Upper lobe of right lung (tissue), 1 donor: Measurements from ENCODE around the gene SIM2. TPM values are rescaled to one million over a fixed set of nuclear protein-coding genes. Genes with fewer than 3 reads are reported as not detected.

Experiments used
- ATAC-seq: fragments of 200-7000 bp; cut with Tn5 transposase; one replicate; pipeline ENCODE4 v1.9.1; 2020; ENCODE audit warnings: mild to moderate bottlenecking, moderate library complexity
- DNase-seq: peaks from one replicate; pipeline ENCODE4 v3.0.0-alpha.2; 2020
- H3K27ac ChIP-seq: fragments of 200-600 bp; one replicate; pipeline ENCODE4 v1.8.0; 2022
- H3K27me3 ChIP-seq: fragments of 200-600 bp; one replicate; pipeline ENCODE4 v1.8.0; 2022; ENCODE audit warnings: mild to moderate bottlenecking
- H3K36me3 ChIP-seq: fragments of 200-600 bp; one replicate; pipeline ENCODE4 v1.8.0; 2022
- H3K4me1 ChIP-seq: fragments of 200-600 bp; one replicate; pipeline ENCODE4 v1.8.0; 2022
- H3K4me3 ChIP-seq: fragments of 200-600 bp; one replicate; pipeline ENCODE4 v1.8.0; 2022; ENCODE audit warnings: mild to moderate bottlenecking
- H3K9me3 ChIP-seq: fragments of 200-600 bp; one replicate; pipeline ENCODE4 v1.8.0; 2022
- CTCF ChIP-seq: fragments of 200-600 bp; IDR thresholded peaks from one replicate; pipeline ENCODE4 v1.8.0; 2022; ENCODE audit warnings: antibody characterized with exemption
- intact Hi-C: fragments of 100-400 bp; cut with DNase I; formaldehyde crosslinking; loops from one replicate; pipeline ENCODE4 v1.11.0; 2022
- total RNA-seq: library from RNA; stranded (reverse); fragmentation: NEBNext Ultra II Directional; extraction: Animal tissue kit (Norgen Biotek cat#: 25700); gene quantifications from one replicate; pipeline ENCODE4 v1.2.1, GENCODE V29; 2021
- donor health status: DM: no; HTN: yes; CAD: no; lungs with severe emphysema.

The SIM2 gene
- total RNA-seq, 1 donor from 2014 or later: not detected

DNA sequence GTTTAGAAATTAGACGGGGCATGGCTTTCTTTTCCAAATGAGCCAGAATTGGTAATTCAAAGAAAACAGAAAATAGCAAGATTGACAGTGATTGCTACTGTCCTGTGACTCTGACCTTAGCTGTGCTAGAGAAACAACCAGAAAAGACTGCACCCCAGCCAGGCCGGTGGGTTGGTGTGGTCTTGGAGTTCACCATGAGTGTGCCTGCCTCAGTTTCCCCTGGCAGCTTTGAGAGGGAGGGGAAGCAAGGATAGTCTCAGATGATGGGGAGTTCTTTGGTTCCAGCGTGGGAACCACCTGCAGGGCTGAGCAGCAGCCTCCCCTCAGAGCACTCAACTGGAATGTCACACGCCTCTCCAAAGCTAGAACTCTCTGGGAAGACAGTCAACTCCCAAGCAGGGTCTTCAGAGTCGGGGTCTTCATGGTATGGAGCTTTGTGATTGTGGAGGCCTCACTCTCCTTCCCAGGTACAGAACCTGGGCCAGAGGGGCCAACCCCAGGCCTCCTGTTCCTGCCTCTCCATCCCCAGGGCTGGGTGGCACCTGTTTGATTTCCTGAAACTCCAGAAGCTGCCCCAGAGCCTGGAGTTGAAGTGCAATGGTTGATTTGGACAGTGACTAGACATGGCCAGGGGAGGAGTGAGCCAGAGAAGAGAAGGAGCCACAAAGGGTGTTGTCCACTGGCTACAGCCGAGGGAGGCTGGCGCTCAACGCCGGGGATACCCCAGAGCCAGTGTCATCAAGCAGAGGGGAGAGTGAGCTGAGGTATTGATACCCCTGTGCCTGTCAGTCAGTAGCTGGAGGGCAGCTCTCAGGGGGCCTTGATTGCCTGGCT is 35.7 kb downstream of the SIM2 start:
- no peak for TF ChIP-seq CTCF
- Histone ChIP-seq H3K9me3 (no peaks in the 10 kb centered on the region), H3K27ac (no peak overlapping the region), H3K36me3 (no peaks in the 10 kb centered on the region), H3K4me3 (no peak overlapping the region), H3K27me3 (peaks cover 13% of the 10 kb centered on the region), H3K4me1 (no peaks in the 10 kb centered on the region)
- intact Hi-C loops: no loop called here
- ATAC-seq (no peak), DNase-seq (no peak)

DNA sequence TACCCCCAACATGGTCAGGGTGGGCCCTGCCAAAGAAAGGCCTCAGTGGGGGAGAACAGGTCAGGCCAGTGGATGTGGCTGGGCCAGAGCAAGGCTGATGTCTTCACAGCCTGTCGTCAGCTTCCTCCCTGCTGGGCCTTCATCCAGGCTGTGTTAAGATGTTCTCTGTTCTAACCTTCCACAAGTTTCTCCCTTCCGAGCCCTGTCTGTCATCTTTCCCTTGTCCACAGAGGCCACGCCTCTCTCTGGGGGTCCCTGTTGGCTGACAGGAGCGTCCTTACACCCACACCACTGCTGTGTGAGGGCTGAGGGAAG is 36.2 kb downstream of the SIM2 start:
- peaks cover 13% of the 10 kb centered on the region for H3K27me3 ChIP-seq
- no peaks in the 10 kb centered on the region for H3K9me3 ChIP-seq
- H3K27ac ChIP-seq: no peak overlapping the region
- intact Hi-C loops: no loop called here
- no peak for ATAC-seq
- H3K4me1 ChIP-seq: no peaks in the 10 kb centered on the region
- TF ChIP-seq CTCF: no peak
- H3K36me3 ChIP-seq: no peaks in the 10 kb centered on the region
- no peak overlapping the region for H3K4me3 ChIP-seq
- DNase-seq: no peak

DNA sequence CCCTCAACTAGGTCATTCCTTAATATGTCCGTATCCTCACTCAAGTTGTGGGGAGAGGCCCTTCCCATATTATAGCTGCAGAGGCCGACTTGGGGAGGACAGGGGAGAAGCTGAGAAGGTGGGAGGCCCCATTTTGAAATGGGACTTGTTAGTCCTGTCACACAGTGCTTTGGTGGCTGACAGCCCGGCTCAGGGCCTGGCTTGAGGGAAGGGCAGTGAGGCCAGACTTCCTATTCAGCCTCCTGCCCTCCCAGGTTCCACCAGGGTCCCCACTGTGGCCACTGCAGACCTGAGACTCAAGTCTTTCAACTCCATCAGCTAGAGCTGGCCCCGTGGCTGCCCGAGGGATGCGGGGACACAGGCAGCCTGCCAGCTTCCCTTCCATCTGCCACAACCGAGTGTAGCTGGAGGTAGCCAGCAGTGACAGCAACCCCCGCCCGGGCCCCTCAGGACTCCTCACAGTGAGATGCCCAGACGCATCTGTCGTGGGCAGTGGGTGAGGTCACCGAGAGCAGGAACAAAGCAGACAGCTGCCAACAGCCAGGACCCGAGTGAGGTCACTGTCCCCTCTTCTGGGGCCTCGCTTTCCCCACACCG is 36.9 kb downstream of the SIM2 start:
- H3K27ac ChIP-seq: no peak overlapping the region
- ATAC-seq (no peak), DNase-seq (no peak)
- TF ChIP-seq CTCF: no peak
- H3K4me1 ChIP-seq: no peaks in the 10 kb centered on the region
- H3K9me3 ChIP-seq: no peaks in the 10 kb centered on the region
- intact Hi-C loops: no loop called here
- peaks cover 13% of the 10 kb centered on the region for H3K27me3 ChIP-seq
- H3K36me3 ChIP-seq: no peaks in the 10 kb centered on the region
- no peak overlapping the region for H3K4me3 ChIP-seq

- Histone ChIP-seq H3K36me3 (no peaks in the 10 kb centered on the region), H3K4me1 (no peaks in the 10 kb centered on the region), H3K9me3 (no peaks in the 10 kb centered on the region), H3K27me3 (peaks cover 9% of the 10 kb centered on the region), H3K4me3 (no peak overlapping the region), H3K27ac (no peak overlapping the region)
- TF ChIP-seq CTCF: no peak
- intact Hi-C loops: no loop called here
- DNase-seq (no peak), ATAC-seq (no peak)
Observed at GRCh38 chr21:36738489-36739126, 39.7 kb downstream of the SIM2 start.

- H3K4me1 ChIP-seq: peaks cover 5% of the 10 kb centered on the region
- H3K9me3 ChIP-seq: no peaks in the 10 kb centered on the region
- TF ChIP-seq CTCF: no peak
- H3K27me3 ChIP-seq: peaks cover 19% of the 10 kb centered on the region
- no peak overlapping the region for H3K27ac ChIP-seq
- no peaks in the 10 kb centered on the region for H3K36me3 ChIP-seq
- H3K4me3 ChIP-seq: no peak overlapping the region
- DNase-seq (peak; percentile 56), ATAC-seq (no peak)
- intact Hi-C loops: no loop called here
Observed at GRCh38 chr21:36741506-36741905, 42.6 kb downstream of the SIM2 start.
